GM21717 (cell line): ENCODE data around the gene TNFRSF18.
"Not testable (repeated sequence)": the region's sequence is repeated elsewhere in the genome, so short reads cannot be mapped to it uniquely, and the experiment has no call there.

Experiments
- ATAC-seq: cut with Tn5 transposase; IDR thresholded peaks from one replicate; pipeline ENCODE4 v1.9.1; 2021; ENCODE audit warnings: mild to moderate bottlenecking, moderate library complexity; ENCODE audit not compliant: unreplicated experiment

The TNFRSF18 gene

DNA sequence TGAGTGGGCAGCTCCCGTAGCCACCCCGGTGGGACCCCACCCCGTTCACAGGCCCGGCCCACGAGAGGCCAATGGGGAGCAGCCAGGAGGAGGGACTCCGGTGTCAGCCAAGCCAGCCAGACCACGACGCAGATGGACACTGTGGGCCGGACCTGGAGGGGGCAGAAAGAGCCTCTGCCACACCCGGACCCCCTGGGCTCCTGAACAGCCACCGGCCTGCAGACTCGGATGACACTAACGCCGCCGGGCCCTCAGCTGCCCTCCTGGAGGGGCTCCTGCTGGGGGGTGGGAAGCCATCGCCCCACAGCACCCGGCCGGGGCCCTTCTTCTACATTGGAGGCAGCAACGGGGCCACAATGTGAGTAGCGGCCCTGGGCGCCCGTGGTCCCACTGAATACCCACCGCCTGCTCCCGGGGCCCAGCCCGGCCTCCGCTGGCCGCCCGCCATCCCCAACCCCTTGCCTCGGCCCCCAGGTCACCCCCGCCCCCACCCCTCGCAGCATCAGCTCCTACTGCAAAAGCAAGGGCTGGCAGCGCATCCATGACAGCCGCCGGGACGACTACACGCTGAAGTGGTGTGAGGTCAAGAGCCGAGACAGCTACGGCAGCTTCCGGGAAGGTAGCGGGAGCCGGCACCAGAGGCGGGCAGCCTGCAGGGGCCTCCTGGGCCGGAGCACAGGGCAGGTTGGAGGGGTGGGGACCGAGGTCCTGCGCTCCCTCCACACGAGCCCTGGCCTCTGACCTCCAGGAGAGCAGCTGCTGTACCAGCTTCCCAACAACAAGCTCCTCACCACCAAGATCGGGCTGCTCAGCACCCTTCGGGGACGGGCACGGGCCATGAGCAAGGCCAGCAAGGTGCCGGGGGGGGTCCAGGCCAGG, 26.2 kb downstream of the TNFRSF18 start:
- no peak for ATAC-seq

DNA sequence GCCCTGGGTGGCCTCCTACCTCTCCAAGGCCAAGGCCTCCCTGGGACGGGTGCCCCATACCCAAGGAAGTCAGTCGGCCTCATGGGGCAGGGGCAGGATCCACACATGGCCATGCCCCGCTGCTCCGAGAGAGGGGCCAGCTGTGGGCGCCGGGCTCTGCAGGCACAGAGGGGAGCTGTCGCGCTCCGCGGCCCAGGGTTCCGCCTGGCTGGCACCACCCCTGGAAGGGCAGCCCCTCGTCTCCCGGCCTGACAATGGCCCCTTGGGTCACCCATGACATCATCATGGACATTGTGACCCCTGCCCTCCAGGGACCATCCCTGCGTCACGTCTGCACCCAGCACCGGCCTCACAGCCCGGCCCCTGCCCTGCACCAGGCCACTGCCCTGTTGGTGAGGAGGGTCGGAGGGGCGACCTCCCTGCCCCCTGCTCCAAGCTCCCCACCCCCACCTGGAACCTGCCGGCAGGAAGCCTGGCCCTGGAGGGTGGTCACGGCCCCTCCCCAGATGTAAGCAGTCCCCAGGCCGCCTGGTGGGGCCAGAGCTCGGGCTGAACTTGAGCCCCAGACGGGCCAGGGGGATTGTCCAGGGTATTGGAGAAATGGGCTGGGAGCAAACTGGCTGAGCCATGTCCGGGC, 26.9 kb downstream of the TNFRSF18 start:
- no peak for ATAC-seq

DNA sequence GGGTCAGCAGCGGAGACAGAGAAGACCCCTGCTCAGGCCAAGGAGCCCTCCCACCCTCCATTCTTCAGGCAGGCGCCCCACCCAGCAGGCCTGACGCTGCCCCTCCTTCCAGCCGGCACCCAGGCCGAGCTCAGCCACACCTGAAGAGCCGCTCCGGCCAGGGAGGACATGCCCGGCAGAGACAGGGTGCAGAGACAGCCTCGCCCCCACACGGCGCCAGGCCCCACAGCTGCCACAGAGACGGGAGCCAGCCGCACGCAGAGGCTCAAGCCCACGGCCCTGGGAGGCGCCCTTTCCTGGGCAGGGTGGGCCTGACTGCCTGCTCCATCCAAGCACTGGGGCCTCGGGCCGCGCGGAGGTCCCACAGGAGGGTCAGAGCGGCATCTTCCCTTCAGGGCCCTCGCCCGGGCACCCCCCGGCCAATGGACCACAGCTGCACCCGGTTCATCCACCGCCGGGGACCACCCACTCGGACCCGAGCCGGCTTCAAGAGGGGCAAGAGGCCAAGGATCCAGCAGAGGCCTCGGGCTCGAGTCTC, 27.5 kb downstream of the TNFRSF18 start:
- no peak for ATAC-seq

DNA sequence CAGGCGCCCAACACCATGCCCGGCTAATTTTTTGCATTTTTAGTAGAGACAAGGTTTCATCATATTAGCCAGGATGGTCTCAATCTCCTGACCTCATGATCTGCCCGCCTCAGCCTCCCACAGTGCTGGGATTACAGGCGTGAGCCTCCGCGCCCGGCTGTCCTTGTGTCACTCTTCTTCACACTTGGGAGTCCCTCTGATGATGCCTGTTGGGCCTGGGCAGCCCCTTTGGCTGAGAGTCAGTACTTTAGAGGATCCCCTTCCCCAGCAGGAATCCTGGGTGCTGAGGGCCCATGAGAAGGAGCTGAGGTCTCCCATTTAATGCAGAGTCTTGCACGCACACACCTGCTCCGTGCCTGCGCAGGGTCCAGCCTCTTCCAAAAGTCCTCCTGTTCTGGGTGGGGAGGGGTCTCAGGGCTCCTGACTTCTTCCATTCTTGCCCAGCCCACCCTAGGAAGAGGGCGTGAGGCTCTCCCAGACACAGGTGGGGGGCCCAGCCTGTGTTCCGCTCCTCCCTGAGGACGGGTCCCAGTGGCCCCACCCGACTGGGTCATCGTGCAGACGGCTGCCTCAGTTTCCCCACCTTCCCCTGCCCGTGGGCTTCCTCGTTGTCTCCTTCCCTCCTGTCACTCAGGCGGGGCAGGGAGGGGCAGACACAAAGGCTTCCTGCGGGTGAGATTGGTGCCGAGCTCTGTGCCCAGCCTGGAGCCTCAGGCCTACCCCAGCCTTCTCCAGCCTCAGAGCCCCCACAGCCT, 28.8 kb downstream of the TNFRSF18 start:
- no peak for ATAC-seq

DNA sequence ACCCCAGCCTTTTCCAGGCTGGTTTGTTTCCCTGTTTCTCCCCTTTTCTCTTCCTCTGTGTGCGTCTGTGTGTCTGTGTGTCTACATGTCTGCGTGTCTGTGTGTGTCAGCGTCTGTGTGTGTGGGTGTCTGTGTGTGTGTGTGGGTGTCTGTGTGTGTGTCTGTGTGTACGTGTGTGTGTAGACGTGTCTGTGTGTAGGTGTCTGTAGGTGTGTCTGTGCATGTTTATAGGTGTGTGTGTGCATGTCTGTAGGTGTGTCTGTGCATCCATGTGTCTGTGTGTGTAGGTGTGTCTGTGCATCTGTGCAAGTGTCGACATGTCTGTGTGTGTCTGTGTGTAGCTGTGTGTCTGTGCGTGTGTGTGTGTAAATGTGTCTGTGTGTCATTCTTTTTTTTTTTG, 29.5 kb downstream of the TNFRSF18 start:
- ATAC-seq = no peak

DNA sequence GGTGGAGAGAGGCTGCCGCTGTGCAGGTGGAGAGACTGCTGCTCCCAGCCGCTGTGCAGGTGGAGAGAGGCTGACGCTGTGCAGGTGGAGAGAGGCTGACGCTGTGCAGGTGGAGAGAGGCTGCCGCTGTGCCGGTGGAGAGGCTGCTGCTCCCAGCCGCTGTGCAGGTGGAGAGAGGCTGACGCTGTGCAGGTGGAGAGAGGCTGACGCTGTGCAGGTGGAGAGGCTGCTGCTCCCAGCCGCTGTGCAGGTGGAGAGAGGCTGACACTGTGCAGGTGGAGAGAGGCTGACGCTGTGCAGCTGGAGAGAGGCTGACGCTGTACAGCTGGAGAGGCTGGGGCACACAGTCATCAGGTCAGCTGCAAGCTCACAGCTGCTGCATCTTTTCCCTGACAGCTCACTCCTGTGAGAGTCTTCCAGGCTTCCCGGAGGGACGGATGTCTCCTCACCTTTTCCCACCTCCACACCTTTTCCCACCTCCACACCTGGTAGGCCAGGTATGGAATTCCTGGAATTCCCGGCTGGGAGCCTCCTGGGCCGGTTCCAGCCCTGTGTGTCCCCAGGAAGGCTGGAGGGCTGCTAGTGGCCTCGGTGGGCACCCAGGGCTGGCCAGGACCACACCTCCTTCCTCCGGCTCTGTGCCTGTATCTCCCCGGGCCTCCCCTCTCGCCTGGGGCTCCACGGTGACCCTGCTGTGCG, 30.2 kb downstream of the TNFRSF18 start:
- not testable (repeated sequence) for ATAC-seq

DNA sequence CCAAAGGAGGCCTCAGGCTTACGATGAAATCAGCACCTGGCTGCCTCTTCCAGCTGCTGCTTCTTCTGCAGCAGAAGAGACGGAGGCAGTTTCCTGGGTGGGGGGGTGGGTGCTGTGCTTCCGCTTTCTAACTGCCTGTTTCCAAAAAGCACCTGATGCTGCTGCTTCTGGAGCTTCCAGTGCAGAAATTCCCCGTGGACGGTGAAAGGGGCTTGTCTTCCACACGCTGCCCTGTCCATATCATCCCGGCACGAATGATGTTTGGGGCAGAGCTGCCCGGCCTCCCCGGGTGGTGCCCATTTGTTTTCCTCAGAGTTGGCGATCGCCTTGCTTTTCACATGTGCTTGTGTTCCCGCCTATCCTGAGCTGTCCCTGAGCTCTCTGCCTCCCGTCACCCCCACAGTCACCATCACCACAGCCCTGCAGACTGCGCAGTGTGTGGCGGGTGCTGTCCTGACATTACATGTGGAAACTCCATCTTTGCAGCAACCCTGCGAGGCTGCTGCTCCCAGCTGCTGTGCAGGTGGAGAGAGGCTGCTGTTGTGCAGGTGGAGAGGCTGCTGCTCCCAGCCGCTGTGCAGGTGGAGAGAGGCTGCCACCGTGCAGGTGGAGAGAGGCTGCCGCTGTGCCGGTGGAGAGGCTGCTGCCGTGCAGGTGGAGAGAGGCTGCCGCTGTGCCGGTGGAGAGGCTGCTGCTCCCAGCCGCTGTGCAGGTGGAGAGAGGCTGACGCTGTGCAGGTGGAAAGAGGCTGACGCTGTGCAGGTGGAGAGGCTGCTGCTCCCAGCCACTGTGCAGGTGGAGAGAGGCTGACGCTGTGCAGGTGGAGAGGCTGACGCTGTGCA, 30.9 kb downstream of the TNFRSF18 start:
- no peak for ATAC-seq

DNA sequence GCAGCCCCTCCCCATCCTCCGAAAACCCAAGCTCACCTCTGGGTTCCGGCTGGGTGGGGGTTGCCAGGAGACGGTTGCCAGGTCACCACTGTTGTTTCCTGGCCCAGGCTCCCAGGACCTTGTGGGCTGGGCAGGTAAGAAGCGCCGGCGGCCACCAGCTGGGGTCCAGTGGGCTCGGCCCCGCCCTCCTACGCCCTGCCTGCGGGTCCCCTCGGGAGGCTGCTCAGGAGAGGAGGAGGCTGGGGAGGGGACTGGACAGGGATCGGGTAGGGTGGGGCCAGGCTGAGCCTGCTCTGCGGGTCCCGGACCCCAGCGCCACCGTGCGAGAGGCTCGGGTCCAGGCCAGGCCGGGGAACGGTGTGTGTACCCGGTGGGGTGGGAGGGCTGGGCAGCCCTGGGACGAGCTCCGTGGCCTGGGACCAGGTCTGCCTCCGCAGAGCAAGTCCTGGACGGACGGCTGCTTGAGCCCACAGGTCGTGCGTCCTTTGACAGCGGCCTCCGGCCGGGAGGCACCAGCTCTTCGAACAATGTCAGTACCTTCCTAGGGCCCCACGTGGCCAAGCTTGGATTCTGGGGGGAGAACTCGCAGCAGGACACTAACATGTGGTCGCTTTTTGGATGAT, 32.5 kb downstream of the TNFRSF18 start, which contains the start of gene TTLL10:
TTLL10 (plus strand) TSS at position 88 of the 623 bp plus-strand sequence. CDS start 5,336 bp downstream, outside the sequence.
- no peak for ATAC-seq

DNA sequence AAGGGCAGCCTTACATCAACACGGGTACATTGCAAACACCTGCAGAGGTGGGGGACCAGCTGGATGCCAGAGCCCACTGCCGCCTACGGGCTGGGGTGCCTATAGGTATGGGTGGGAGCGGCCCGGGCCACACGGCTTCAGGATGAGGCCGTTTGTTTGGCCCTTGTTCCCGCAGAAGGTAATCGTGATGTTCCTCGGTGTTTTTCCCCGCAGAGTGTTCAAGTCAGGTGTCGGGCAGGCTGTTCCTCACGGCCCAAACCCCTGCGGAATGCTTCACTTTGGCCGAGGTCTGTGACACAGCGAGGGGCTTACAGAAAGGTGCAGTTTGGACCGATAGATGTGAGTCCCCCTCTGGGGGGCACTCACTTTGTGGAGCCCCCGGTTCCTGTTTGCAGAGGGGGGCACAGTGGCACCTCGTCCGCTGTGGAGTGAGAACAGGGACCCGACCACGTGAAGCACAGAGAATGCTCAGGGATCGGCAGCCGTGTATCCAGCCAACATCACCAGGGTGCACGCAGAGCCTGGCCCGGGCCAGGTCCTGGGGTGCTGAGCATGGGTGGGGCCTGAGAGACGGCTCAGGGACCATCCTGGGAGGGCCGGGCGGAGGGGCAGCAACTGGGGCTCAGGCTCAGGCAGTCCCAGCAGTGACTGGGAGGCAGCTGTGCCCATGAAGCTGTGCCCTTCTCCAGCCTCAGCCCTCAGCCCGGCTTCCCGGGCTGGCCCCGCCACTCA, 33.2 kb downstream of the TNFRSF18 start:
- no peak for ATAC-seq

DNA sequence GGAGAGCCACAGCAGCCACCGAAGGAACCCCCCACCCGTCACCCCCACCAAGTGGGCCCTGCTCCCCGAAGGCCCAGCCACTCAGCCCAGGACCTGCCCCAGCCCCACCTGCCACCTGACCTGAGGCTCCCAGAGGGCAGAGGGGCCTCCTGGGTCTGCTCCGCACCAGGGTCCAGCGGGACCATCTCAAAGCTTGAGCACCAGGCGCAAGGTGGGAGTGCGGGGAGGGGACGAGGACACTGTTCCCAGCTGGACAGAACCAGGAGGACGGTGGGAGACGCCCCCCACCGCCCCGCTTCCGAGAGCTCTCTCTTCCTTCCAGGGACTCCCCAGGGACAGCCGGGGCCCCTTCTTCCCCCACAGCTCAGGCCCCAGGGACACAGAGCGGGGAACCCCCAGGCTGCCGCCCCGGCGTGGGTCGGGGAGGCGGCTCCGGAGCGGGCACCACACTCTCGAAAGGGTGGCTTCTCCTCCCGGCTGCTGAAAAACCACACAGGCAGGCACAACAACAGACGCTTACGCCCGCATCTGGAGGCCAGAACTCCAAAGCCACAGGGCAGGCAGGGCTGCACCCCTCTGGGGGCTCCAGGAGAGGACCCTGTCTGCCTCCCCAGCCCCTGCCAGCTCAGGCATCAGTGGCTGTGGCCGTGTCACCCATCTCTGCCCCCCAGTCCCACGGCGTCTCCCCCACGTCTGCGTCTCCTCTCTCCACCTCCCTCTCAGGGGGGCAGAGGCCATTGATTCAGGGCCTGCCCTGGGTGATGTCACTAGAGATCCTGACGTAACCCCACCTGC, 34.6 kb downstream of the TNFRSF18 start:
- ATAC-seq = no peak

DNA sequence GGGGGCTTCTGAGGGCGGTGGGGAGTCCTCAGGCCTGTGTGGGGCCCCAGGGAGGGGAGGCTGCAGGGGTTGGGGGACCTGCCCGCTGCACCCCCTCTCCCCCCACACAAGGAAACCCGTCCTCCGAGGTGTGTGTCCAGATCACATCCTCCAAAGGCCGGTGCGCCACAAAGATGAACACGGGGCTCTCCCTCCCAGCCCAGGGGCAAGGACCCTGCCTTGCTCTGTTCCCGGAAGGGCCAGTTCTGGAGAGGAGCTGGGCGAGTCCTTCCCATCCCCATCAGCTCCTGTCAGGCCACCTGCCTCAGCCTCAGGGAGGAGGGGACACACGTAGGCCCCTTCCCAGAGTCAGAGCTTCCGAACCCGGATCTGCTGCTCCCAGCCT, 35.2 kb downstream of the TNFRSF18 start:
- ATAC-seq = no peak

DNA sequence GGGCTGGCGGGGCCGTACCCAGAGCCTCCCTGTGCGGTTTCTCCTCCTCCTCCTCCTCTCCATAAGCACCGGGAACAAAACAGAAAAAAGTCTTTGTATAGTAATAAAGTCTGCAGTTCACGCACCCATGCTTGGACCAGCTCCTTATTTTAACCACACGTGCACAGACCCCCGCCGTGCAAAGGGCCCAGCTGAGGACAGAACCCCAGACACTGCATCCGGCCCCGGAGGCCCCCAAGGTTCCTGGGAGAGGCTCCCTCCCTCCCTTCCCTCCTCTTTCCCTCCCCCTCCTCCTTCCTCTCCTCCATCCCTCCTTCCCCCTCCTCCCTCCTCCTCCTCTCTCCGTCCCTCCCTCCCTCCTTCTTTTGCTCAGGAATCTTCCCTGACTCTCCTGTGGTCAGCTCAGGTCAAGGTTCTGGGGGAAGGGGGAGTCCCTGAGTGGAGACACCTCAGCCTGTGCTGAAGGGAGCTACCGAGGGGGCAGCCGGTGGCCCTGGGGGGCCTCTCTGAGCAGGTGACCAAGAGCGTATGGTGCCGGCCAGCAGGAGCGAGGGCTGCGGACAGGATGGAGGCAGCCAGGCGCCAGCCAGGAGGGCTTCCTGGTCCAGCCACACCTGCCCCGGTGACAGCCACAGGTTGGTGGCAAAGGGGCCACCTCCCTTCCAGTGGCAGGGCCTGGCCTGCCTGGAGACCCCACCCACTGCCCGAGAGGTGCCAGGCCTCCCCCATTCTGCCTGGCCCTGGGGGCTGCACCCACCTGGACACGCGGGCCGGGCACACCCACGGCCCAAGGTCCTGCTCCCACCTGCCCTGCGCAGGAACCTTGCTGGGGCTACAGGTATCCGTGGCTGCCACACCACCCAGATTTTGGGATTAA, 35.9 kb downstream of the TNFRSF18 start:
- no peak for ATAC-seq

DNA sequence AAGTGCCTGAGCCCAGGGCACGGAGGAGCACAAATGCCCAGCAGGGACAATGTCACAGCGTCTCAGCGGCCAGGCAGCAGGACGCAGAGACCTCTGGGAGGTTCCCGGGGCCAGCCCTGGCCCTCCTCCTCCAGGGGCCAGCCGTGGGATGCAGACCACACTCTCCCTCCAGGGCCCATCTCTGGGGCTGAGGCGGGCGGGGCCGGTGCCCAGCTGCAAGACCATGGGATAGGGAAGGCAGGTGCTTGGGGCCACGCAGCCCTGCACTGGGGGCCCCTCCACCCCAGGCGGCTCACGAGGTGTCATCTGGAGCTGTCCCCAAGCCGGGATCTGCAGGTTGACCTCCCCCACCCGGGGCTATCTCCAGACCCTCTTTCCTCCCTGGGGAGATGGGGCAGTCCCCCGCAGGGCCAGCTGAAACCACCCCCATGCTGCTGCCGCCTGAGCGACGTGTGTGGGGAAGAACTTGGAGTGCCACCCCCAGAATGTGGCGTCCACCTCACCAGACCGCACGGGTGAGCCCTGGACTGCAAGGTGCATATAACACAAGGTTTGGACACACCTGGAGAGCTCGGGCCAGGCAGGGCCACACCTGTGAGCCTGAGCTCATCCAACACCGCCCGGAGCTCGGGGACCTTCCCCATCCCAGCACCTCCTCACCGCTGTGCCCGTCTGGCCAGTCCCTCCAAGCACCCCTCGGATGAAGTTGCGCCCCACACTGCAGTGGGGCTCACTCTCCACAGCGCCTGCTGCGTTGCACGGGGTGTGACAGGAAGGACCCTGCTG, 36.8 kb downstream of the TNFRSF18 start:
- no peak for ATAC-seq

DNA sequence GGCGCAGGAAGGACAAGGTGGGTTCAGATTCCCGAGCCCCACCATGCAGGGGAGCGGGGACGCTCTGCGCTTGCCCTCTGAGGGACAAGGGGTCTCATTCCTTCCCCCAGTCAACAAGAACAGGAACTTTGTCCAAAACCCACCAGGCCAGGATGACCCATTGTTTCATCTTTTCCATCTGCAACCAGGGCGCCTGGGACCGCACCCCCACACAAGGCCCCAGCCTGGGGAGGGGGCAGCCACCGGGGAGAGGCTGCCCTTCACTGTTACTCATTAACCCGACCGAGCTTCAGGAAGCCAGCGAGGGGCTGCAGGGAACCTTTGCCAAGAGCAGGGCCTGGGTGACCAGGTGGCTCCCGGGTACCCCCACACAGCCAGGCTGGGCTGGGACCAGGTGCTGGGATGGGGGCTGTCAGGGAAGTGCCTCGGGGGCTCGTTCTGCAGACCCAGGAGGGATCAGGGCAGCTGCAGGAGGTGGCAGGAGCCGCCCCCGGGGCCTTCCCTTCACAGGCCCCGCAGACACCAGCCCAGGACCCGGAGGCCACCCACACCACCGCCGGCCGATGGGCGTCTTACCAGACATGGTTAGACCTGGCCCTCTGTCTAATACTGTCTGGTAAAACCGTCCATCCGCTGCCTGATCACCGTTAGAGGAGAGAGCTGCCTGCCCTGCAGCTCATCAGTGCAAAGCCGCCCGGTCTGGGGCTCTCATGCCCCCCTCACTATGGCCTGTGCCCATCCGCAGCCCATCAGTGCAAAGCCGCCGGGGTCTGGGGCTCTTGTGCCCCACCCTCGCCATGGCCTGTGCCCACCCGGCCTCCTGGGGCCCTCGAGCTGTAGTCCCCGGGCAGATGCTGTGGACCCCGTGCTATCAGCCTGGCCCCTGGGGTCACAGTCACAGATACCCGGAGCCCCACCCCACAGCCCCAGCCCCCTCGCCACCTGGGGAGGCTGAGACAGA, 37.7 kb downstream of the TNFRSF18 start:
- ATAC-seq = no peak

DNA sequence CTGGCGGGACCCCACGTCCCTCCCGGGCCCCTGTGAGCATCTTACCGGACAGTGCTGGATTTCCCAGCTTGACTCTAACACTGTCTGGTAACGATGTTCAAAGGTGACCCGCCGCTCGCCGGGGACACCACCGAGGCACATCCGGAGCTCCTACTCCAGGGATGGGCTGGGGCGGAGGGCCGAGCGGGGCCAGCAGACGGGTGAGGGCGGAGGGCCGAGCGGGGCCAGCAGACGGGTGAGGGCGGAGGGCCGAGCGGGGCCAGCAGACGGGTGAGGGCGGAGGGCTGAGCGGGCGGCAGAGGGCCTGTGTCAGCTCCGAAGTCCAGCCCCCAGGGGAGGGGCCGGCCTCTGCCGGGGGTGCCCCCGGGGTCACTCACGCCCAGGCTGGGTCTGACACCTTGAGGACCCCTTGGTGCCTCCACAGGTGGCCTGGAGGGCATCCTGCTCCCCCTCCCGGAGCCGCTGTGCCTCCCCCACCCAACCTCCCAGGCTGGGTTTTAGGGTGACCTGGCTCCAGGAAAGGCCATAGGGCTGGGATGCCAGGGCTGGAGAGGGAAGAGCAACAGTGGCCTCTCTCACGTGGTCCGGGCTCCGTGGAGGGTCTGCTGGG, 38.4 kb downstream of the TNFRSF18 start:
- ATAC-seq = no peak
